Dendritic cell treated with granulocyte-macrophage colony-stimulating factor and Interleukin-4, amounts not matched to agents 40 ng/mL and 50 ng/mL, for 4 days (primary cell): ENCODE data around the gene TRMT61A.

Source experiments
- H3K27ac Mint-ChIP-seq: one replicate; pipeline ENCODE4 v1.8.0; 2022; ENCODE audit warnings: mild to moderate bottlenecking, mixed read lengths
- H3K27me3 Mint-ChIP-seq: one replicate; pipeline ENCODE4 v1.8.0; 2022; ENCODE audit warnings: mild to moderate bottlenecking, mixed read lengths
- H3K36me3 Mint-ChIP-seq: one replicate; pipeline ENCODE4 v1.8.0; 2022; ENCODE audit warnings: low read depth, mixed read lengths
- H3K4me1 Mint-ChIP-seq: one replicate; pipeline ENCODE4 v1.8.0; 2022; ENCODE audit warnings: low read depth, mixed read lengths
- H3K4me3 Mint-ChIP-seq: one replicate; pipeline ENCODE4 v1.8.0; 2022; ENCODE audit warnings: mild to moderate bottlenecking, moderate library complexity, mixed read lengths
- H3K9me3 Mint-ChIP-seq: one replicate; pipeline ENCODE4 v1.8.0; 2022; ENCODE audit warnings: mixed read lengths
- intact Hi-C: fragments of 100-400 bp; cut with micrococcal nuclease; formaldehyde crosslinking; loops from one replicate; pipeline ENCODE4 v1.15.0; 2022

Gene TRMT61A

DNA sequence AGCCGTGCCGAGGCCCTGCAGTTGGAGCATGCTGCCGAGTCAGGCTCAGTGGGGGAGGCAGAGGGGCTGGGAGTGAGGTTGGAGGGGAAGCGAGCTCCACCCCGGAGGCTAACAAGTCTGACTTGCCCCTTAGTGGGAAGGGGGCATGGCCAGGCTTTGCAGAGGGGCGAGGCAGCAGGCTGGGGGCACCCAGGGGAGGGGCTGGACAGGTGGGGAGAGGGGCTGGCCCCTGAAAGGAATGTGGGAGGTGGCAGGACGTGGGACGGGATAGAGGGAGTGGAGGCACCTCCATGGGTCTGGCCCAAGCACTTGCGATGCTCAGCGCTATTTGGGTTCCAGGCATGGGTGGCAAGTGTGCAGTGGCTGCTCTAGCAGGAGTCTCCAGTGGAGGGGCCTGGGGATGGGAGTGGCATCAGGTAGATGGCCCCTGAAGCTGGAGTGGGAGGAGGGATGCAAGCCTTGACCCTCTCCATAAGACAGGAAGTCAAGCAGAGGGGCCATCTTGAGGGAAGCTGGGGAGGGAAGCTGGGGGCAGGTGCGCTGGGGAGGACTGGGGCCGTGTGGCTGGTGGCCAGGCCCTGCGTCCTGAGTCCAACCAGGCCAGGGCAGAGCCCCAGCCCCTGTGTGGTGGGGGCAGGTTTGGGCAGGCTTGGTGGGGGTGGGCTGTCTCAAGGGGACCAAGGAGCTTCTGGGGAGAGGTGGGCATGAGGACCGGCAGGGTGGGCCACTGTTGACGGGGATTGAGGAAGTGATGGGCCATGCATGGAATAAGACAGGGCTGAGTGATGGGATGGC is 2.6 kb downstream of the TRMT61A start:
- Mint-ChIP-seq H3K36me3 (peaks cover 70% of the 10 kb centered on the region), H3K4me3 (no peak overlapping the region), H3K27me3 (no peaks in the 10 kb centered on the region), H3K4me1 (peaks cover 67% of the 10 kb centered on the region), H3K27ac (peak overlapping the region; percentile 53), H3K9me3 (no peaks in the 10 kb centered on the region)
- intact Hi-C loops, result no loop called here

DNA sequence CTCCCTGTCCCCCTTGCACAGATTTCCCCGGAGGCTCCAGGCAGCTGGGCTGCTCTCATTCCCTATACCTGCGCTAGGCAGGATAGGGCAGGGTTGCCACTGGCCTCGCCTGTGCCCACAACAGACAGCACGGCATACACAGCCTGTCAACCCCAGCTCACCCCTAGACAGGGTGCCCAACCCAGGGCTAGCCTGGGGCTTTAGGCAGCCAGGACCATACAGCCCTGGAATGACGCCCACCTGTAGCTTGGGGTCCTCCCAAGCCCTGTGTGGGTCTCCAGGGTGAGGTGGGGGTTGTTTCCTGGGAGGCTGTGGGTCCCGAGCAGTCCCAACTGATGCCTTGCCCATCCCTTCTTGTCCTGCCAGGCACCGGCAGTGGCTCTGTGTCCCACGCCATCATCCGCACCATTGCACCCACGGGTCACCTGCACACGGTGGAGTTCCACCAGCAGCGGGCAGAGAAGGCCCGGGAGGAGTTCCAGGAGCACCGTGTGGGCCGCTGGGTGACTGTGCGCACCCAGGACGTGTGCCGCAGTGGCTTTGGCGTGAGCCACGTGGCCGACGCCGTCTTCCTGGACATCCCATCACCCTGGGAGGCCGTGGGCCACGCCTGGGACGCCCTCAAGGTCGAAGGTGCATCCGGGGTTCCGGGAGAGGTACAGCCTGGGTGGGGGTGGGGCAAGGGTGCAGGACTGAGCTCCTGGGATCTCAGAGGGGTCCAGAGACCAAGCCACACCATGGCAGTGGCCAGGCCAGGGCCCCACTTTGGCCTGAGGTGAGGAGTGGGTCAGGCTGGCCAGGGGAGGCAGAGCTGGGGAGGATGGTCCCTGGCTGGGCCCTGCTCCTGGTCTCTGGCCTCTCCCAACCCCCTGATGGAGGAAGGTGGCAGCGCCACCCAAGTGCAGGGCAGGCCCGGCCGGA is 3.5 kb downstream of the TRMT61A start:
- Mint-ChIP-seq H3K4me3 (no peak overlapping the region), H3K36me3 (peaks cover 75% of the 10 kb centered on the region), H3K27ac (no peak overlapping the region), H3K27me3 (no peaks in the 10 kb centered on the region), H3K9me3 (no peaks in the 10 kb centered on the region), H3K4me1 (peaks cover 59% of the 10 kb centered on the region)
- intact Hi-C loops, result no loop called here

DNA sequence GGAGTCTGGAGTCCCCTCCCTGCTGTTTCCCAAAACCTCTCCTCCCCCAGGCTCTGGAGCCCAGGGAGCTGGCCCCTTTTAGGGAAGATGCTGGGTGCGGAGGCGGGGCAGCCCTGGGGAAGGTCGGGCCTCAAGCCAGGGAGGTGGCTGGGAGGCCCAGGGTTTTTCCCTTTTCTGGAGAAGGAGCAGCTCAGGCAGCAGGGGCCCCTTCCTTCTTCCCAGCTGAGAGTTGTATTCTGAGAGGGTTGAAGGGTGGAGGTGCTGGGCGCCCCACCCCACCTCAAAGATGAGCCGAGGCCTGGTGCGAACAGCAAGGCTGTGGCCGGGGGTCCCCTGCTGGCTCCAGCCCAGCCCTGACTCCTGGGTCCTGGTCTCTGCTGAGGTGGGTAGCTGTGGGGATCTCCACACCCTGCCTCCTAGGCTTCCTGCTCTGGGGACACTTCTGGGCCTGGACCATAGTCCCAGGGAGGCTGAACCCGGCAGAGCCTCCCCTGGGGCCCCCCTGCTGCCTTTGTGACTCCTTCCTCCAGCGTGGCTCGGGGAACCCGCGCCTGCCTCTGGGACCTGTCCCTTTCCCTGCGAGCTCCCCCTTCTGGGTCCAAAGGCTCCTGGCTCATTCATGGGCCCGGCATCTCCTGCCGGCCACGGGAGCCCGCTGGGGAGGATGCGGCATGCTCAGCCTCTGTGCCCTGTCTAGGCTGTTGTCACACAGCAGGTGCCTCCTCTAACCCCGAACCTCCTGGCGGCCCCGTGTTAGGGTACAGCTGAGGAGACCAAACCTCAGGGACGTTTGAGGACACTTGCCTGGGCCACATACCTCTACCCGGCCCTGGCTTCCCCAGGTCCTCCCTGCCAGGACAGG is 4.4 kb downstream of the TRMT61A start:
- intact Hi-C loops, result no loop called here

DNA sequence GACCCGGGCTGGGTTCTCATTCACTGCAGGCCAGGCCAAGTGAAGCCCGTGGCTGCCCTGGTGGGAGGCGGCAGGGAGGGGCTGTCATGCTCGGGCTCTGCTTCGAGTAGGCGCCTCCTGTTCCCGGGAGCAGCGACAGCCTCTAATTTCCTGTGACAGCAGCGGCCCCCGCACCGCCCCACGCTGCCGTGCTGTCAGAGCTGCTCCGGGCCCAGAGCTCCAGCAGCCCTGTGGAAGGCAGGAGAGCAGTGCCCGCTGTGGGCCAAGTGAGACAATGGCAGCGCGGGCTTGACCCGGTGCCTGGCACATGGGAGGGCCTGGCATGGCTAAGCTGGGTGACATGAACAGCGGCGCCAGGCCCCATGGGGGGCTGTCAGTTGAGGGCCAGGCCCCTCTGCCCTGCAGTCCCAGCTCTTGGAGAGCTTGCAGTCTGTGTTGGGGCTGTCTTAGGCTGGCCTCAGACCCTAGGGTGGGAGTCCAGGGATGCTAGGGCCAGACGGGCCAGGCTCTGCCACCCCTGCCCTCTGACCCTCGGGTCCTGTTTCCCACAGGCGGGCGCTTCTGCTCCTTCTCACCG is 5.1 kb downstream of the TRMT61A start:
- Mint-ChIP-seq H3K27ac (no peak overlapping the region), H3K4me3 (no peak overlapping the region), H3K4me1 (peaks cover 49% of the 10 kb centered on the region), H3K27me3 (peaks cover 11% of the 10 kb centered on the region), H3K9me3 (no peaks in the 10 kb centered on the region), H3K36me3 (peaks cover 75% of the 10 kb centered on the region)
- intact Hi-C loops, result no loop called here

More for the DNA sequence above, 4.4 kb downstream of the TRMT61A start:
- H3K4me3 Mint-ChIP-seq, result no peak overlapping the region
- peaks cover 50% of the 10 kb centered on the region for H3K4me1 Mint-ChIP-seq
- peaks cover 75% of the 10 kb centered on the region for H3K36me3 Mint-ChIP-seq
- H3K9me3 Mint-ChIP-seq, result no peaks in the 10 kb centered on the region
- H3K27ac Mint-ChIP-seq, result no peak overlapping the region
- H3K27me3 Mint-ChIP-seq, result peaks cover 4% of the 10 kb centered on the region

DNA sequence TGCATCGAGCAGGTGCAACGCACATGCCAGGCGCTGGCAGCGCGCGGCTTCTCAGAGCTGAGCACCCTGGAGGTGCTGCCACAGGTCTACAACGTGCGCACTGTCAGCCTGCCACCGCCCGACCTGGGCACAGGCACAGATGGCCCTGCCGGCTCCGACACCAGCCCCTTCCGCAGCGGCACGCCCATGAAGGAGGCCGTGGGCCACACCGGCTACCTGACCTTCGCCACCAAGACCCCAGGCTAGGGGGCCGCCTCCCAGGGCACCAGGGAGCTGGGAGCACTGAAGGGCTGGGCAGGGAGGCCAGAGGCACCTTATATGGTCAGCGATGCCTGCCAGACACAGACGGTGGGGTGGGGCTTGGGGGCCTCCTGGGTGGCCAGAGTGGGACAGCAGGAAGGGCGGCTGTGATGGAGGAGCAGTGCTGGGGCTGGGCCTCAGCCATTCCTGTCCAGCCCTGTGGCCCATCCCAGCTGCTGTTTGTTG is 5.6 kb downstream of the TRMT61A start:
- no peaks in the 10 kb centered on the region for H3K9me3 Mint-ChIP-seq
- no peak overlapping the region for H3K4me3 Mint-ChIP-seq
- peaks cover 71% of the 10 kb centered on the region for H3K36me3 Mint-ChIP-seq
- H3K27me3 Mint-ChIP-seq, result peaks cover 17% of the 10 kb centered on the region
- no peak overlapping the region for H3K27ac Mint-ChIP-seq
- peaks cover 46% of the 10 kb centered on the region for H3K4me1 Mint-ChIP-seq
- intact Hi-C loops, result no loop called here

GRCh38 chr14:103535081-103535890 is 6.3 kb downstream of the TRMT61A start:
- no peaks in the 10 kb centered on the region for H3K9me3 Mint-ChIP-seq
- no peak overlapping the region for H3K27ac Mint-ChIP-seq
- H3K27me3 Mint-ChIP-seq, result peaks cover 22% of the 10 kb centered on the region
- no peak overlapping the region for H3K4me3 Mint-ChIP-seq
- intact Hi-C loops, result no loop called here
- peaks cover 39% of the 10 kb centered on the region for H3K4me1 Mint-ChIP-seq
- peaks cover 65% of the 10 kb centered on the region for H3K36me3 Mint-ChIP-seq

- H3K4me1 Mint-ChIP-seq, result peaks cover 32% of the 10 kb centered on the region
- peaks cover 58% of the 10 kb centered on the region for H3K36me3 Mint-ChIP-seq
- intact Hi-C loops, result no loop called here
- no peaks in the 10 kb centered on the region for H3K9me3 Mint-ChIP-seq
- H3K27ac Mint-ChIP-seq, result no peak overlapping the region
- H3K4me3 Mint-ChIP-seq, result no peak overlapping the region
- peaks cover 30% of the 10 kb centered on the region for H3K27me3 Mint-ChIP-seq
Observed at GRCh38 chr14:103535891-103536565, 7.0 kb downstream of the TRMT61A start.

GRCh38 chr14:103536693-103537092 is 7.7 kb downstream of the TRMT61A start:
- Mint-ChIP-seq H3K4me1 (peaks cover 25% of the 10 kb centered on the region), H3K4me3 (no peak overlapping the region), H3K27ac (no peak overlapping the region), H3K9me3 (no peaks in the 10 kb centered on the region), H3K27me3 (peaks cover 36% of the 10 kb centered on the region), H3K36me3 (peaks cover 51% of the 10 kb centered on the region)
- intact Hi-C loops, result no loop called here

GRCh38 chr14:103537175-103537990 is 8.4 kb downstream of the TRMT61A start:
- Mint-ChIP-seq H3K9me3 (no peaks in the 10 kb centered on the region), H3K4me3 (no peak overlapping the region), H3K27me3 (peaks cover 42% of the 10 kb centered on the region), H3K4me1 (peaks cover 18% of the 10 kb centered on the region), H3K36me3 (peaks cover 44% of the 10 kb centered on the region), H3K27ac (no peak overlapping the region)
- intact Hi-C loops, result no loop called here

DNA sequence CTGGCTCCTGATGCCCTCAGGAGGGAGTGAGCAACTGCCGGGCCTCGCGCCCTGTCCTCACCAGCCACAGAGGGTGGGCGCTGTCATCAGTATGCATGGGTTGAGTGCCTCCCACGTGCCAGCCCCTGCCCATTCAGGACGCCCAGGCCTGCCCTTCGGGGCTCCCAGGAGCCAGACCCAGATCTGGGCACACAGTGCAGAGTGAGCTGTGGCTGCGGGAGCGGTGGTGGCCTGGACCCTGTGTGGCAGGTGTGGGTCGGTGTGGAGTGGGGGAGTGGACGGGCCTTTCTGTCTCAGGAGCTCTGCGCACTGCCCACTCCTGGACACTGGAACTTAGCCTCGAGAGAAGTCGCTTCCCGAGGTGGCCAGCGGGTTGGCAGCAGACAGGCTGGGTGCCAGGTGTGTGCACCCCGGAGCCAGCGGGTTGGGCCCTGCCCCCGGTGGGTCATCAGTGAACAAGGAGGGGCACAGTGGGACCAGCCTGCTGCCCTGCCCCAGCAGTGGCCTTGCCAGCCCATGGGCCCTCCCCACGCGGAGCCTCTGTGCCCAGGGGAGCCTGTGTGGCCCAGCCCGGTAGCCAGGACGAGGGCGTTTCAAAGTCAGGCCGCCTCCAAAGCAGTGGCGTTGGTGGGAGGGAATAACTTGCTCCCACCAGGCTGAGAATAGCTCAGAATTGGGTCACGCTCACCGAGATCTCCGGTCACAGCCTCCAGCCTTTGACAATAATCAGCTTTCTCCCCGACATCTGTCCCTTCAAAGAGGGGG is 9.5 kb downstream of the TRMT61A start:
- no peaks in the 10 kb centered on the region for H3K9me3 Mint-ChIP-seq
- H3K27ac Mint-ChIP-seq, result no peak overlapping the region
- intact Hi-C loops, result no loop called here
- H3K36me3 Mint-ChIP-seq, result peaks cover 36% of the 10 kb centered on the region
- H3K4me3 Mint-ChIP-seq, result no peak overlapping the region
- H3K4me1 Mint-ChIP-seq, result peaks cover 7% of the 10 kb centered on the region
- H3K27me3 Mint-ChIP-seq, result peaks cover 42% of the 10 kb centered on the region
